Natural killer cell (primary cell): ENCODE measurements around the gene NEDD4. TPM values are rescaled to one million over a fixed set of nuclear protein-coding genes. Genes with fewer than 3 reads are reported as not detected.

Source experiments
- ATAC-seq, 3 donors: fragments of 150-1000 bp in 2 of 3; fragments of 200-7000 bp in 1 of 3; cut with Tn5 transposase; 1 replicate in 1 of 3; 2 replicates in 2 of 3; pipeline ENCODE4 v1.10.0; 2021; ENCODE audit warnings: mild to moderate bottlenecking in 2 of 3, moderate library complexity in 2 of 3
- DNase-seq, 2 donors: peaks; one replicate each; pipeline versions ENCODE4 v3.0.0 to v3.0.0-alpha.2; 2013 to 2021; ENCODE audit warnings: mixed read lengths in 1 of 2
- H3K27ac ChIP-seq: one replicate; pipeline ENCODE4 v1.5.1; 2013; ENCODE audit warnings: mild to moderate bottlenecking, low read length
- H3K27me3 ChIP-seq: one replicate; pipeline ENCODE4 v1.6.1; 2013; ENCODE audit warnings: low read length; ENCODE audit not compliant: control insufficient read depth, insufficient read depth
- H3K36me3 ChIP-seq: one replicate; pipeline ENCODE4 v1.6.1; 2013; ENCODE audit warnings: low read length; ENCODE audit not compliant: control insufficient read depth, insufficient read depth
- H3K4me1 ChIP-seq: one replicate; pipeline ENCODE4 v1.6.1; 2013; ENCODE audit warnings: low read length; ENCODE audit not compliant: control insufficient read depth, insufficient read depth
- H3K4me3 ChIP-seq: one replicate; pipeline ENCODE4 v1.5.1; 2013; ENCODE audit warnings: low read length
- H3K9me3 ChIP-seq: one replicate; pipeline ENCODE4 v1.6.1; 2013; ENCODE audit warnings: low read length; ENCODE audit not compliant: control insufficient read depth, insufficient read depth
- H3K27ac Mint-ChIP-seq, 2 donors: one replicate each; pipeline ENCODE4 v1.8.0; 2022; ENCODE audit warnings: mild to moderate bottlenecking in 2 of 2, mixed read lengths in 2 of 2, moderate library complexity in 1 of 2
- H3K27me3 Mint-ChIP-seq, 2 donors: one replicate each; pipeline ENCODE4 v1.8.0; 2022; ENCODE audit warnings: low read depth in 2 of 2, mixed read lengths in 2 of 2
- H3K36me3 Mint-ChIP-seq: one replicate; pipeline ENCODE4 v1.8.0; 2022; ENCODE audit warnings: mixed read lengths
- H3K4me1 Mint-ChIP-seq, 2 donors: one replicate each; pipeline ENCODE4 v1.8.0; 2022; ENCODE audit warnings: mixed read lengths in 2 of 2
- H3K4me3 Mint-ChIP-seq: one replicate; pipeline ENCODE4 v1.8.0; 2022; ENCODE audit warnings: mild to moderate bottlenecking, moderate library complexity, mixed read lengths
- H3K9me3 Mint-ChIP-seq, 2 donors: one replicate each; pipeline ENCODE4 v1.8.0; 2022; ENCODE audit warnings: mixed read lengths in 2 of 2
- WGBS: methylation state at CpG from one replicate; pipeline ENCODE4 v1.1.7; 2013; ENCODE audit warnings: missing lambda C conversion rate; ENCODE audit not compliant: insufficient coverage; 5-methylcytosine and 5-hydroxymethylcytosine counted together
- intact Hi-C: fragments of 100-400 bp; cut with micrococcal nuclease; formaldehyde crosslinking; loops from one replicate; pipeline ENCODE4 v1.14.2; 2022
- total RNA-seq, 4 donors: library from RNA; stranded (reverse); fragments of 120-200 nt in 1 of 4; gene quantifications; one replicate each; pipeline versions ENCODE4 v1.2.3 to v1.2.4, GENCODE V29; 2013 to 2022
- TF ChIP-seq, protein P1 (sequence below): fragments of 200-600 bp; IDR thresholded peaks from one replicate; pipeline ENCODE4 v1.8.0; 2022; ENCODE audit warnings: antibody characterized with exemption

NEDD4 gene
- total RNA-seq, 3 donors from 2014 or later (not counting 1 experiment from before 2014, with no cell fraction given), result 6.9 to 9.1 (median 7.8) TPM

GRCh38 chr15:56036546-56037067 is 43.2 kb upstream of the NEDD4 start:
- Histone ChIP-seq H3K36me3 (no peaks in the 10 kb centered on the region), H3K27me3 (no peaks in the 10 kb centered on the region), H3K4me1 (no peaks in the 10 kb centered on the region), H3K27ac (no peak overlapping the region), H3K4me3 (no peak overlapping the region), H3K9me3 (no peaks in the 10 kb centered on the region)
- DNase-seq, result no peak
- no peaks in the 10 kb centered on the region for H3K9me3 Mint-ChIP-seq
- H3K27me3 Mint-ChIP-seq, result peaks cover 0 to 8% of the 10 kb centered on the region in 2 donors
- peaks cover 11% of the 10 kb centered on the region in 2 donors for H3K4me1 Mint-ChIP-seq
- H3K27ac Mint-ChIP-seq, result no peak overlapping the region
- no peak overlapping the region for H3K4me3 Mint-ChIP-seq
- TF ChIP-seq, protein P1, sequence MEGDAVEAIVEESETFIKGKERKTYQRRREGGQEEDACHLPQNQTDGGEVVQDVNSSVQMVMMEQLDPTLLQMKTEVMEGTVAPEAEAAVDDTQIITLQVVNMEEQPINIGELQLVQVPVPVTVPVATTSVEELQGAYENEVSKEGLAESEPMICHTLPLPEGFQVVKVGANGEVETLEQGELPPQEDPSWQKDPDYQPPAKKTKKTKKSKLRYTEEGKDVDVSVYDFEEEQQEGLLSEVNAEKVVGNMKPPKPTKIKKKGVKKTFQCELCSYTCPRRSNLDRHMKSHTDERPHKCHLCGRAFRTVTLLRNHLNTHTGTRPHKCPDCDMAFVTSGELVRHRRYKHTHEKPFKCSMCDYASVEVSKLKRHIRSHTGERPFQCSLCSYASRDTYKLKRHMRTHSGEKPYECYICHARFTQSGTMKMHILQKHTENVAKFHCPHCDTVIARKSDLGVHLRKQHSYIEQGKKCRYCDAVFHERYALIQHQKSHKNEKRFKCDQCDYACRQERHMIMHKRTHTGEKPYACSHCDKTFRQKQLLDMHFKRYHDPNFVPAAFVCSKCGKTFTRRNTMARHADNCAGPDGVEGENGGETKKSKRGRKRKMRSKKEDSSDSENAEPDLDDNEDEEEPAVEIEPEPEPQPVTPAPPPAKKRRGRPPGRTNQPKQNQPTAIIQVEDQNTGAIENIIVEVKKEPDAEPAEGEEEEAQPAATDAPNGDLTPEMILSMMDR, result no peak
- ATAC-seq, result no peak
- no peaks in the 10 kb centered on the region for H3K36me3 Mint-ChIP-seq
- intact Hi-C loops, result no loop called here
- WGBS, result 92% methylated on average over 4 of the region's 5 CpGs

- Histone ChIP-seq H3K27ac (no peak overlapping the region), H3K36me3 (no peaks in the 10 kb centered on the region), H3K27me3 (no peaks in the 10 kb centered on the region), H3K4me3 (no peak overlapping the region), H3K4me1 (no peaks in the 10 kb centered on the region), H3K9me3 (no peaks in the 10 kb centered on the region)
- H3K27ac Mint-ChIP-seq, result no peak overlapping the region
- 96% methylated on average over 2 of the region's 2 CpGs for WGBS
- H3K27me3 Mint-ChIP-seq, result peaks cover 7 to 15% of the 10 kb centered on the region in 2 donors
- H3K9me3 Mint-ChIP-seq, result no peaks in the 10 kb centered on the region
- no peak overlapping the region for H3K4me3 Mint-ChIP-seq
- DNase-seq, result no peak
- TF ChIP-seq, protein P1, result no peak
- intact Hi-C loops, result no loop called here
- peaks cover 11% of the 10 kb centered on the region in 2 donors for H3K4me1 Mint-ChIP-seq
- no peak for ATAC-seq
- H3K36me3 Mint-ChIP-seq, result no peaks in the 10 kb centered on the region
Observed at GRCh38 chr15:56035166-56035565, 41.8 kb upstream of the NEDD4 start.

DNA sequence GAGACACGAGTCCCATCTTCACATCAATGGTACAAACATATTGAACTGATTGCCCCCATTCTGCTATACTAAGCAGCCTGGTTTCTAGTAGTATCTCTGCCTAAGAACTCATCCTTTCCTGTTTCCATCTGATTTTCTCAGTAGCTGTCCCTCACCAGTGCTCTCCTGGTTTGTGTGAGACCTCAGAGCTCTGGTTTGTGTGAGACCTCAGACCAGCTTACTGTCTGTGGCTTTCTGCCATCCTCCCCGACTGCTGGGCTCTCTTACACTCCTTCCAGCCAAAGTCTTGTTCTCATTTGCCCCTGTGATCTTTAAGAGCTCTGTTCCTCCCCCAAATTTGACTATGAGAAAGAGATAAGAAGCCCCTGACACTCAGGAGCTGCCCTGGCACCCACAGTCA is 41.1 kb upstream of the NEDD4 start:
- peaks cover 11% of the 10 kb centered on the region in 2 donors for H3K4me1 Mint-ChIP-seq
- DNase-seq (no peak), ATAC-seq (no peak)
- Histone ChIP-seq H3K27ac (no peak overlapping the region), H3K4me1 (no peaks in the 10 kb centered on the region), H3K36me3 (no peaks in the 10 kb centered on the region), H3K4me3 (no peak overlapping the region), H3K9me3 (no peaks in the 10 kb centered on the region), H3K27me3 (no peaks in the 10 kb centered on the region)
- WGBS, result 45% methylated on average over 2 of the region's 2 CpGs
- H3K27ac Mint-ChIP-seq, result no peak overlapping the region
- H3K36me3 Mint-ChIP-seq, result no peaks in the 10 kb centered on the region
- intact Hi-C loops, result no loop called here
- H3K4me3 Mint-ChIP-seq, result no peak overlapping the region
- no peaks in the 10 kb centered on the region for H3K9me3 Mint-ChIP-seq
- TF ChIP-seq, protein P1, result no peak
- H3K27me3 Mint-ChIP-seq, result peaks cover 14 to 17% of the 10 kb centered on the region in 2 donors

GRCh38 chr15:56032373-56032772 is 39.0 kb upstream of the NEDD4 start:
- DNase-seq (no peak), ATAC-seq (no peak)
- Mint-ChIP-seq H3K27ac (no peak overlapping the region), H3K4me1 (peaks cover 7 to 11% of the 10 kb centered on the region in 2 donors), H3K36me3 (no peaks in the 10 kb centered on the region), H3K9me3 (no peaks in the 10 kb centered on the region), H3K4me3 (no peak overlapping the region), H3K27me3 (peaks cover 14 to 18% of the 10 kb centered on the region in 2 donors)
- no peak overlapping the region for H3K27ac ChIP-seq
- intact Hi-C loops, result no loop called here
- H3K36me3 ChIP-seq, result no peaks in the 10 kb centered on the region
- TF ChIP-seq, protein P1, result no peak
- peaks cover 2% of the 10 kb centered on the region for H3K27me3 ChIP-seq
- 90% methylated on average over 1 of the region's 1 CpG for WGBS
- no peaks in the 10 kb centered on the region for H3K9me3 ChIP-seq
- no peaks in the 10 kb centered on the region for H3K4me1 ChIP-seq
- H3K4me3 ChIP-seq, result no peak overlapping the region
